Heart left ventricle (tissue), 11 donors: ENCODE results near the gene GLTPD2. TPM values are rescaled to one million over a fixed set of nuclear protein-coding genes. Genes with fewer than 3 reads are reported as not detected.

ENCODE experiments used
- polyA plus RNA-seq, 2 donors: library from polyadenylated mRNA; stranded (reverse); fragments of 200-250 nt; gene quantifications; one replicate each; pipeline ENCODE4 v1.2.3, GENCODE V29; 2013
- total RNA-seq, 9 donors: library from RNA; depleted of rRNA in 2 of 9; stranded (reverse); fragments of >200 nt in 2 of 9; fragmentation: NEBNext Ultra II Directional in 3 of 9; extraction: Animal tissue kit (Norgen Biotek cat#: 25700) in 3 of 9; gene quantifications; one replicate each; pipeline versions ENCODE4 v1.1.0 to v1.2.4, GENCODE V29; 2016 to 2023
- donor health status: ischemic (EF 13 %, LVEDD 7.1; RV severe dilation, severe dysfunction).
- donor health status: healthy with polysubstance abuse.
- donor health status: DM: no; HTN: yes; CAD: no.
- donor health status: DM: no; HTN: no; CAD: no.
- donor health status: ischemic (EF 25% LVEDD 5.7; RV mildly dilated, moderate dysfunction).
- donor health status: healthy.
- donor health status: DM: yes; HTN: yes; CAD: no.
- donor health status: PGD.
- donor health status: nonischemic (EF 23%, LVEDD 6.1; RV moderate dilation, normal function).

The GLTPD2 gene
- total and polyA plus RNA-seq, 11 donors = not detected

Other genes starting within 250 kb of the GLTPD2 start
- 10 to 100 TPM; 17.4 to 34.8 (median 24.4) TPM for gene MYBBP1A, start 233.6 kb upstream of the GLTPD2 start, total RNA-seq
- 10 to 100 TPM; 15.5 to 27.8 TPM for gene MYBBP1A, start 233.6 kb upstream of the GLTPD2 start, polyA plus RNA-seq
- not detected for gene GGT6, start 228.4 kb upstream of the GLTPD2 start, total RNA-seq
- gene GGT6, start 228.4 kb upstream of the GLTPD2 start, polyA plus RNA-seq = not detected
- 10 to 100 TPM; 10.1 to 47.5 (median 18.5) TPM for gene SMTNL2, start 204.4 kb upstream of the GLTPD2 start, total RNA-seq
- 1 to 10 TPM; 2.1 to 8.2 TPM for gene SMTNL2, start 204.4 kb upstream of the GLTPD2 start, polyA plus RNA-seq
- 10 to 100 TPM in 1 of 9 donors, under 1 TPM in 5, not detected in 3; 0.23 to 62.4 (median 0.38) TPM for gene ALOX15, start 147.3 kb upstream of the GLTPD2 start, total RNA-seq
- gene ALOX15, start 147.3 kb upstream of the GLTPD2 start, polyA plus RNA-seq = not detected
- gene PELP1, start 84.8 kb upstream of the GLTPD2 start, total RNA-seq = 10 to 100 TPM; 19.0 to 42.6 (median 34.5) TPM
- gene PELP1, start 84.8 kb upstream of the GLTPD2 start, polyA plus RNA-seq = 10 to 100 TPM; 20.4 to 28.0 TPM
- gene ARRB2, start 78.3 kb upstream of the GLTPD2 start, total RNA-seq = 10 to 100 TPM; 10.9 to 87.6 (median 23.0) TPM
- 10 to 100 TPM; 17.1 to 24.8 TPM for gene ARRB2, start 78.3 kb upstream of the GLTPD2 start, polyA plus RNA-seq
- gene MED11, start 57.5 kb upstream of the GLTPD2 start, total RNA-seq = 10 to 100 TPM; 11.5 to 30.3 (median 18.8) TPM
- gene MED11, start 57.5 kb upstream of the GLTPD2 start, polyA plus RNA-seq = 10 to 100 TPM; 23.3 to 49.6 TPM
- 1 to 10 TPM in 2 of 9 donors, under 1 TPM in 4, not detected in 3; 0.27 to 2.9 (median 0.44) TPM for gene ZMYND15, start 49.1 kb upstream of the GLTPD2 start, total RNA-seq
- under 1 TPM; 0.14 to 0.30 TPM for gene ZMYND15, start 49.1 kb upstream of the GLTPD2 start, polyA plus RNA-seq
- 10 to 100 TPM in 2 of 9 donors, 1 to 10 TPM in 7; 1.6 to 42.5 (median 4.5) TPM for gene CXCL16, start 49.0 kb upstream of the GLTPD2 start, total RNA-seq
- gene CXCL16, start 49.0 kb upstream of the GLTPD2 start, polyA plus RNA-seq = 1 to 10 TPM; 1.3 to 3.7 TPM
- not detected for gene TM4SF5, start 17.1 kb upstream of the GLTPD2 start, total RNA-seq
- gene TM4SF5, start 17.1 kb upstream of the GLTPD2 start, polyA plus RNA-seq = not detected
- gene VMO1, start 2.6 kb upstream of the GLTPD2 start, total RNA-seq = 1 to 10 TPM in 4 of 9 donors, under 1 TPM in 2, not detected in 3; 0.48 to 1.9 (median 1.1) TPM
- gene VMO1, start 2.6 kb upstream of the GLTPD2 start, polyA plus RNA-seq = 1 to 10 TPM in 1 of 2 donors, not detected in 1; 1.4 TPM
- gene PSMB6, start 7.2 kb downstream of the GLTPD2 start, total RNA-seq = 100 to 1,000 TPM; 143 to 320 (median 182) TPM
- 100 to 1,000 TPM; 263 to 320 TPM for gene PSMB6, start 7.2 kb downstream of the GLTPD2 start, polyA plus RNA-seq
- gene PLD2, start 18.2 kb downstream of the GLTPD2 start, total RNA-seq = 10 to 100 TPM in 2 of 9 donors, 1 to 10 TPM in 7; 5.5 to 17.9 (median 8.5) TPM
- 1 to 10 TPM; 5.3 to 8.6 TPM for gene PLD2, start 18.2 kb downstream of the GLTPD2 start, polyA plus RNA-seq
- gene MINK1, start 44.4 kb downstream of the GLTPD2 start, total RNA-seq = 10 to 100 TPM; 23.1 to 55.8 (median 36.0) TPM
- 10 to 100 TPM; 24.8 to 28.4 TPM for gene MINK1, start 44.4 kb downstream of the GLTPD2 start, polyA plus RNA-seq
- 1 to 10 TPM in 1 of 9 donors, under 1 TPM in 8; 0.07 to 1.3 (median 0.43) TPM for gene C17orf107, start 110.6 kb downstream of the GLTPD2 start, total RNA-seq
- gene C17orf107, start 110.6 kb downstream of the GLTPD2 start, polyA plus RNA-seq = under 1 TPM; 0.46 to 0.69 TPM
- 1 to 10 TPM in 2 of 9 donors, under 1 TPM in 7; 0.23 to 1.4 (median 0.48) TPM for gene CHRNE, start 114.1 kb downstream of the GLTPD2 start, total RNA-seq
- gene CHRNE, start 114.1 kb downstream of the GLTPD2 start, polyA plus RNA-seq = under 1 TPM; 0.27 to 0.71 TPM
- gene GP1BA, start 143.3 kb downstream of the GLTPD2 start, total RNA-seq = under 1 TPM in 3 of 9 donors, not detected in 6; 0.20 to 0.35 (median 0.25) TPM
- under 1 TPM; 0.06 to 0.19 TPM for gene GP1BA, start 143.3 kb downstream of the GLTPD2 start, polyA plus RNA-seq
- 100 to 1,000 TPM; 146 to 282 (median 204) TPM for gene SLC25A11, start 151.1 kb downstream of the GLTPD2 start, total RNA-seq
- gene SLC25A11, start 151.1 kb downstream of the GLTPD2 start, polyA plus RNA-seq = 100 to 1,000 TPM; 136 to 168 TPM
- gene RNF167, start 151.3 kb downstream of the GLTPD2 start, total RNA-seq = 100 to 1,000 TPM in 1 of 9 donors, 10 to 100 TPM in 8; 50.7 to 111 (median 79.6) TPM
- 100 to 1,000 TPM; 134 to 152 TPM for gene RNF167, start 151.3 kb downstream of the GLTPD2 start, polyA plus RNA-seq
- gene PFN1, start 159.6 kb downstream of the GLTPD2 start, total RNA-seq = 100 to 1,000 TPM; 145 to 608 (median 234) TPM
- gene PFN1, start 159.6 kb downstream of the GLTPD2 start, polyA plus RNA-seq = 100 to 1,000 TPM; 177 to 982 TPM
- 1,000 to 10,000 TPM in 2 of 9 donors, 100 to 1,000 TPM in 7; 383 to 1,354 (median 668) TPM for gene ENO3, start 162.2 kb downstream of the GLTPD2 start, total RNA-seq
- 1,000 to 10,000 TPM in 1 of 2 donors, 100 to 1,000 TPM in 1; 253 to 1,459 TPM for gene ENO3, start 162.2 kb downstream of the GLTPD2 start, polyA plus RNA-seq
- 100 to 1,000 TPM in 6 of 9 donors, 10 to 100 TPM in 3; 88.7 to 149 (median 125) TPM for gene SPAG7, start 178.9 kb downstream of the GLTPD2 start, total RNA-seq
- 100 to 1,000 TPM; 118 to 192 TPM for gene SPAG7, start 178.9 kb downstream of the GLTPD2 start, polyA plus RNA-seq
- gene CAMTA2, start 198.7 kb downstream of the GLTPD2 start, total RNA-seq = 100 to 1,000 TPM in 1 of 9 donors, 10 to 100 TPM in 8; 25.2 to 108 (median 32.4) TPM
- 10 to 100 TPM; 41.7 to 59.4 TPM for gene CAMTA2, start 198.7 kb downstream of the GLTPD2 start, polyA plus RNA-seq
- 1 to 10 TPM in 8 of 9 donors, under 1 TPM in 1; 0.75 to 4.0 (median 2.7) TPM for gene INCA1, start 208.6 kb downstream of the GLTPD2 start, total RNA-seq
- 1 to 10 TPM in 1 of 2 donors, under 1 TPM in 1; 0.64 to 5.1 TPM for gene INCA1, start 208.6 kb downstream of the GLTPD2 start, polyA plus RNA-seq
- 100 to 1,000 TPM; 335 to 868 (median 539) TPM for gene KIF1C, start 209.0 kb downstream of the GLTPD2 start, total RNA-seq
- 100 to 1,000 TPM; 210 to 384 TPM for gene KIF1C, start 209.0 kb downstream of the GLTPD2 start, polyA plus RNA-seq
- gene SLC52A1, start 246.5 kb downstream of the GLTPD2 start, total RNA-seq = under 1 TPM in 1 of 9 donors, not detected in 8; 0.12 TPM
- not detected for gene SLC52A1, start 246.5 kb downstream of the GLTPD2 start, polyA plus RNA-seq